Measurements from ENCODE around the gene CNTNAP5.

Gene CNTNAP5

GRCh38 chr2:124065636-124066035, 40.5 kb downstream of the CNTNAP5 start:
- no peak for FAIRE-seq

DNA sequence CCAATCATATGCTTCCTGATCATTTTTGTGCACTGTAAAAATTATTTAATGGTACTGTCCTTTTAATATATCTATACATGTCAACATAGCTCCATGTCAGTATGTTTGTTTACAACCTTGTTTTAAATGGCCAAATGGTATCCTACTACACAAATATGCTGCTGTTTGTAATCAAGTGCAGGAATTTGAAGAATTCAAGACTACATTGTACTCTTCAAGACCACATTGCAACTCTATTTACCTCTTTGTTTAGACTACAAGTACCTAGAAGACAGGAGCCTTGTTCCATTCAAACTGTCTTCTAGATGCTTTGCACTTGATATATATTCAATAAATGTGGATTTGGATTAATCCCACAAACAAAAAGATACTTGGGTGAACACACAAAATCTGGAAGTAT, 41.7 kb downstream of the CNTNAP5 start:
- FAIRE-seq, result no peak

DNA sequence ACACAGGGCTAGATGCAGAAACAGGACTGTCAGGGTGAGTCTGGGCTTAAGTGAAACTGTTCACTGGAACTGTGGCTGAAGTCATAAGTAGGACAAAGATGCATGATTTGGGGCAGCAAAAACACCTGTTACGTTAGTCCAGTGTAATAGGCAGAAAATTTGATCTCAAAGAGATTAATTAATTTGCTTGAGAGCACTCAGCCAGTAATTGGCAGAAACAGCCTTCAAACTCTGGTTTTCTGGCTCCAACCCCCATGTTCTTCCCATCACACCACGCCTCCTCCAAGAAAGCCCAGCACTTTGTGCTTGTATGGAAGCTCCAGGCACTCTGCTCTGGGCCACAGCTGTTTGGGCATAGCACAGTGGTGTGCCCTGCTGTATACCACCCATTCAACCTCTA, 54.0 kb downstream of the CNTNAP5 start:
- FAIRE-seq, result no peak

- no peak for FAIRE-seq
Observed at GRCh38 chr2:124080281-124081153, 55.4 kb downstream of the CNTNAP5 start.

DNA sequence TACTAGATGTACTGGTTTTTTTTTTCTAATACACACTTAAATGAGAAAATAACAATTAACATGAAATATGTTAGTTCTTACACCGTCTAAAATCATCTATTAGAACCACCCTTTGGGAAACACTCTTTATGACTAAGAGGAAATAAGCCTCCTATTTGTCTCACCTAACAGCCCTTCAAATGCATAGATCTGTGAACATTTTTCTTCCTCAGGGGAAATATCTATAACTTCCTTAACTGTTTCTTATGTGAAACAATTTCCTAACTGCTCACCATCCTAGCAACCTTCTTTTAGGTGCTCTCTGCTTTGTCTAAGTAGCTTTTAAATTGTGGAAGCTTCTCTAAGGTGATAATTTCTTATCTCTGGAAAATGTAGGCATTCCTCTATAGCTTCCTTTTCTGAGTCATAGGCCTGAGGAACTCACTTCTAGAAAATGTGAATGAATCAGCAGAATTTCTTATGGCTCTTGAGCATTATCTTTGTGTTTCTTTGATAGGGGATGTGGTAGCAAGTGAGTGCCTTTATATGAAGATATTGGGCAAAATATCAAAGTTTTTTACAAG, 56.1 kb downstream of the CNTNAP5 start:
- FAIRE-seq, result no peak

- no peak for FAIRE-seq
Observed at GRCh38 chr2:124088616-124089015, 63.5 kb downstream of the CNTNAP5 start.

DNA sequence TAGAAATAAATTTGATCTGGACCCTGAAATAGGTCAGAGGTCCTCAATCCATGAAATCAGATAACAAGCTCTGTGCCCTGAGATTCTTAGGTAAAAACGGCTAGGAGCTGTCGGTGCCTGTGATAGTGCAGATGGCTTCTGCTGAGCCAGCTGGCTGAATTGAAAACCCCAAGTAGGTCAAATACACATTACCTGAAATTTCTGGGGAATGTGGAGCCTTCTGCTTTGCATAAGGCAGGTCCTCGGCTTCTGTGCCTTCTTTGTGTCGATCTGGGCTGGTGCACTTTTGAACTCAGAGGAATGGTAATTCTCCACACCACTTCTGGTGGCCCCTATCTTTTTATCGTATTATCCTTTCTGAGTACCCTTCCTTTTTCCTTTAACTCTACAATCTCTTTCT, 66.6 kb downstream of the CNTNAP5 start:
- no peak for FAIRE-seq

- FAIRE-seq, result no peak
Observed at GRCh38 chr2:124092651-124093050, 67.6 kb downstream of the CNTNAP5 start.

GRCh38 chr2:124104914-124105313, 79.8 kb downstream of the CNTNAP5 start:
- no peak for FAIRE-seq

- no peak for FAIRE-seq
Observed at GRCh38 chr2:124112206-124112605, 87.1 kb downstream of the CNTNAP5 start.

DNA sequence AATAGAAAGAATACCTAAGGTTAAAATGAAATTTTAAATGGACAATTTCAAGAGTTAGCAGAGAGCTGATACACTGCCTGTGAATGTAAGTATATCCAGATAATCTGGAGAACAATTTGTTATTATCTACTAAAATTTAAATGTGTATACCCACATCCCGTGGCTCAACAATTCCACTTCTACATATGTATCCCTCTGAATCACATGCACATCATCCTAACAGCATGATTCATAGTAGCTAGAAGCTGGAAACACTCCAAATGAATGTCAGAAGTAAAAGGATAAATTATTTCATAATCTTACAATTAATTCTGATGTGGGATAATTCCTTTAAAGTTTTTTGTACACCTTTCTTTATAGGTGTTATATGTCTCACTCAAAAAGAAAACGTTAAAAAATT, 87.9 kb downstream of the CNTNAP5 start:
- no peak for FAIRE-seq

GRCh38 chr2:124120246-124120645, 95.2 kb downstream of the CNTNAP5 start:
- FAIRE-seq, result no peak

DNA sequence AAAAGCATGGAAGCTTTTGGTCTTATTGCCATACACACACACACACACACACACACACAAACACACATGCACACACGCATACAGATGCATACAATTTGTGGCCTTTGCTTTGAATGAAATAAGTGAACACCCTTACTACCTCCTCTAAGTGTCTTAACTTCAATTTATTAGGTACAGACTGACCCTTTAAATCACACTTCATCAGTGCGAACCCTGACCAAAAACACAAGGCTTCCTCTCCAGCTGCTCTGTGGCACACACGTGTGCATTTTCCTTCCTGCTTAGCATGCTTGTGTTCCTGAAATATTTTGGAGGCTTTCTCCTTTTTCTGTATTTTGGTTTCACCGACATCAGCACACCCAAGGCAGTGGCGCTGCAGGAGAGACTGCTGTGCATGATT, 96.0 kb downstream of the CNTNAP5 start:
- FAIRE-seq, result no peak

DNA sequence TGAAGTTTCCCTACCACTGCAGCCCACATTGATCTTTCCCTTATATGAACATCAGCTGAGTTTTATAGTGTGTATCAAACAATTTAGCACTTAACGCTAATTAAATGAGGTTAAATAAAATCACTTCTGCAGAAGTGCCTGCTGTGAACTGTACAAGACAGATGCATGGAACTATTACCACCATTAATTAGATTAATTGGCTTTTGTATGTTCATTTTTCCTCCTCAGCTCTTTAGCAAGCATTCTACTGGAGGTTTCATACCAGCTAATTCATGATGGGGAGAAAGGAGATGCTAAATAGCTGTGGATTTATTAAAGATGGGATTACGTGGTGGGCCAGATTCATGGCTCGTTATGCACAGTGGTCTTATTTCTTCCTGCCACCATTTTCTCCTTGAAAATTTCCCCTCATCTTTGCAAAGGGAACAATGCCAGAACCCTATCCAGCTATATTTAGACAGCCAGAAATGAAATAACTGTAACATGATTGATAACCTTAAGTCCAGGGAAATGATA, 96.7 kb downstream of the CNTNAP5 start:
- no peak for FAIRE-seq

DNA sequence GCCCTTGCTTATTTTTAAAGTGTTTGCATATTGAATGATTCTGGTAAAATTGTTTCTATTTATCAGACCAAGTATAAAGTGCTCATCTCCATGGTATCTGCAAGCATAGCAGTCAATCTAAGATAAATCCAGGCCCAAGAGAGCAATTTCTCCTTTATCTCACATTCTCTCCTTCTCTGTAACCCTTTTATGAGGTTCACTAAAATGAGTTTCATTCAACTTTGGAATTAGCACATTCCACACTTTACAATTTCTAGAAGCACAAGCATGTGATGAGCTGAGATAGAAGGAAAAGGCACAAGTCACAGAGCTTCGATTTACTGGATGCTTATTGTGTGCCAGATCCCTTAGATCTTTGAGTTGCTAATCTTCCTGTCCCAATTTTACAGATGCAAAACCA, 97.3 kb downstream of the CNTNAP5 start:
- no peak for FAIRE-seq

GRCh38 chr2:124131276-124131675, 106.2 kb downstream of the CNTNAP5 start:
- no peak for FAIRE-seq

GRCh38 chr2:124136110-124136509, 111.0 kb downstream of the CNTNAP5 start:
- no peak for FAIRE-seq

DNA sequence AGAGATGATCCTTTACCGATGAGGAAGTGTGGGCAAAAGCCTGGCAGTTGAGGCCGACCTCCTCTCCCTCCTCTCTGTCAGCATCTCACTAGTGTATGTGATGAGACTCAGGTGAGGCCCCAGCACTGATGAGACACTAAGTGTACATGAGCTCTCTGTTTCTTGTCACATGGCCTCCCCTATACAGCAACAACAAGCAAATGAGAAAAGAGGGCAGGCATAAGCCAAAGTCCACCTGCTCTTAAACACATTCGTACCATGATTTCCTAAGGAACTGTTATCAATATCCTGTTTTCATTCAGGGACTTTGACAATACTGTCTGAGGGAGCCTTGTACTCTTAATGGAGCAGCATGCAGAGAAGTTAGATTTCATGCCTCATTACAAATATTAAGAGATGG, 113.0 kb downstream of the CNTNAP5 start:
- FAIRE-seq, result no peak

DNA sequence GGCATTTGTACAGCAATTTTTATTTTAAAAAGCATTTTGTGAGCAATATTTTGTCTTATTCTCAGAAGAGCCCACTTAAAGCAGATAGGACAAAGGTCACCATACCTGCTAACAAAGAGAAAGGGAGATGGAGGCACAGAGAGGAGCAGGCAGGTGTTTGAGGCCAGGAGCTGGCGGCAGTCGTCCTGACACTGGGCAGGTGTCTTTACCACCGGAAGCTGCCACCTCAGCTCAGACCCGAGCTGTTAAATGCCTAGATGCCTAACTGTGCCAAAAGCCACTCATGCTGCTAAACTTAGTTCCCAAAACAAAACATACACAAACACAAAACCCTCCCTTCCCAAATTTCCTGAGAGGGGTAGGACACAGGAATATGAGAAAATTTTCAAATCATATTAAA, 120.9 kb downstream of the CNTNAP5 start:
- FAIRE-seq, result no peak

DNA sequence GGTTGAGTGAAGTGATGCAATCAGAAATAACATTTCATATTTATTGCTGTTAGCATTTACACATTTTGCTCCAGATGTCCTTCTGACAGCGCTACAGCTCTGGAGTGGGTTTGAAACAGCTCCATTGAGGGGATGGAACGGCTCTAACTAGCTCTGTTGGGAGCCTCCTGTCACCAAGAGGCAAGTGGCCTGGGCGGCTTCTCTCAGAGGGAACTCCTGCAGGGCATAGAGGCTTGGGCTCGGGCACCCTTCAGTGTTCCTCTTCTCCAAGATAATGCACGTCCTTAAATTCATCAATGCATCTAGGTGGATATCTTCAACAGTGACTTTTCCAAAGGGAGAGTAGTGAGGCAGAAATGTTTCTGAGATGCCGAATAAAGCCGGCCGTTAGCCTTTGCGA, 122.5 kb downstream of the CNTNAP5 start:
- FAIRE-seq, result no peak

- FAIRE-seq, result no peak
Observed at GRCh38 chr2:124149571-124149970, 124.5 kb downstream of the CNTNAP5 start.

DNA sequence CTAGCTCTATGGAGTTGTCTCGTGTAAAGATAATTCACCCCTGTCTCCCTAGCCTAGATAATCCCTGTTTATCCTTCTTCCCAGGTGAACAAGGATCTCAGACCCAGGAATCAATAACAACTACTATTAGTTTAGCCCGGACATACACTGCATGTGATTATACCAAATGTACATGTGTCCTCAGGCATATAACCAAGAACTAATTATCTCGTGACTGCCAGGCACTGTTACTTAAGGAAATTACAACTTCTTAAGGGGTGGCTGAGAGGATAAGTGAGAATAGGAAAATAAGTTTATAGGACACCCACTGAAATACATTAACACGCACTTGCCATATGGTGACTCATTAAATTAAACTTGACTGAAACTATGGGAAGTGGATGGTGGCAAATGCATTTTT, 126.6 kb downstream of the CNTNAP5 start:
- no peak for FAIRE-seq

DNA sequence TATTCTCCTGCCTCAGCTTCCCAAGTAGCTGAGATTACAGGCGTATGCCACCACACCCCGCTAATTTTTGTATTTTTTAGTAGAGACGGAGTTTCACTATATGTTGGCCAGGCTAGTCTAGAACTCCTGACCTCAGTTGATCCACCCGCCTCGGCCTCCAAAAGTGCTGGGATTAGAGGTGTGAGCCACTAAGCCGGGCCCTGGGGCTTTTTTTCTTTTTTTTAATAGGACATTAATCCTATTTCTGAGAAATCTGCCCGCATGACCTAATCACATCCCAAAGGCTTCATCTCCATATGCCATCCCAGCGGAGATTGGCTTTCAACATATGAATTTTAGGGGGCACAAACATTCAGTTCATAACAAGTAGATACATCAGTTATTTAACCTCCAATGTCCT, 128.6 kb downstream of the CNTNAP5 start:
- FAIRE-seq, result no peak

GRCh38 chr2:124159166-124159565, 134.1 kb downstream of the CNTNAP5 start:
- no peak for FAIRE-seq

- no peak for FAIRE-seq
Observed at GRCh38 chr2:124161542-124161941, 136.5 kb downstream of the CNTNAP5 start.

Measured in A204.1 (cell line).